Measurements from ENCODE around the gene WDFY4. TPM values are rescaled to one million over a fixed set of nuclear protein-coding genes. Genes with fewer than 3 reads are reported as not detected.

The WDFY4 gene
- polyA plus RNA-seq, 2 of the 4 experiments (the other 2 are of a cell fraction), result not detected

- WGBS (ENCODE audit: missing lambda C conversion rate), result 0% methylated on average over 3 of the region's 4 CpGs
- Histone ChIP-seq H3K4me2 (no peak overlapping the region), H3K4me3 (no peak overlapping the region), H3K4me1 (no peaks in the 10 kb centered on the region), H3K9me3 (no peaks in the 10 kb centered on the region), H3K27ac (no peak overlapping the region)
- no peak for DNase-seq (ENCODE audit: low read depth in 1 of 2, low spot score in 1 of 2)
- ChIA-PET POLR2A (no interaction called here), CTCF (interaction anchor here (1.5 kb wide), 1 partner anchor 20 kb away, joined by 5 read pairs; no protein-coding TSS in a partner anchor)
- TF ChIP-seq BCL3 (IDR thresholded peaks at IDR 0.05) (no peak), RAD21 (conservative IDR thresholded peaks at IDR 0.05 in 1 of 2, IDR thresholded peaks at IDR 0.05 in 1 of 2) (0 out of 5 replicates have a peak, but pooled peaks of 1 of the 2 experiments have one; percentile 13)
- FAIRE-seq, result no peak
- peak in 1 of 2 experiments; percentile 37; a peak in 1 of 6 replicates for ATAC-seq
These were observed 136.4 kb downstream of the WDFY4 start for GRCh38 chr10:48821111-48821510.

- no peaks in the 10 kb centered on the region for H3K9me3 ChIP-seq
- DNase-seq (ENCODE audit: low read depth in 1 of 2, low spot score in 1 of 2), result no peak
- H3K27ac ChIP-seq, result no peak overlapping the region
- ChIA-PET CTCF (interaction anchor here (1.3 to 1.5 kb wide), 2 partner anchors 11 to 20 kb away, joined by 4 to 5 read pairs; no protein-coding TSS in a partner anchor), POLR2A (no interaction called here)
- ATAC-seq, result no peak
- H3K4me3 ChIP-seq, result no peak overlapping the region
- WGBS (ENCODE audit: missing lambda C conversion rate), result 3% methylated on average over 3 of the region's 3 CpGs
- H3K4me1 ChIP-seq, result no peaks in the 10 kb centered on the region
- no peak overlapping the region for H3K4me2 ChIP-seq
- FAIRE-seq, result no peak
- TF ChIP-seq MAZ (IDR thresholded peaks at IDR 0.05; ENCODE audit: borderline replicate concordance, low read depth, low read length) (no peak), TP53 (CRISPR knock-in tag; IDR thresholded peaks at IDR 0.05) (no peak), HOXB5 (CRISPR knock-in tag; IDR thresholded peaks at IDR 0.05) (no peak), HDAC2 (IDR thresholded peaks at IDR 0.05) (no peak), E2F6 (IDR thresholded peaks at IDR 0.05; ENCODE audit: borderline replicate concordance, low read depth) (no peak), ZNF302 (CRISPR knock-in tag; IDR thresholded peaks at IDR 0.05) (no peak), KDM1A (IDR thresholded peaks at IDR 0.05; ENCODE audit: low read depth) (no peak), CEBPB (IDR thresholded peaks at IDR 0.05) (no peak), PBX3 (IDR thresholded peaks at IDR 0.05) (no peak), GATA3 (IDR thresholded peaks at IDR 0.05; ENCODE audit: borderline replicate concordance) (no peak), HEYL (CRISPR knock-in tag; IDR thresholded peaks at IDR 0.05) (no peak), POLR2A (IDR thresholded peaks at IDR 0.05; ENCODE audit: low read length) (no peak), FOSL2 (IDR thresholded peaks at IDR 0.05) (no peak), FOSL2 (CRISPR knock-in tag; IDR thresholded peaks at IDR 0.05) (no peak)
These were observed 137.0 kb downstream of the WDFY4 start for GRCh38 chr10:48821692-48822091.

GRCh38 chr10:48833674-48834073 is 149.0 kb downstream of the WDFY4 start:
- no peak overlapping the region for H3K4me2 ChIP-seq
- no peak for DNase-seq (ENCODE audit: low read depth in 1 of 2, low spot score in 1 of 2)
- ChIA-PET POLR2A (no interaction called here), CTCF (no interaction called here)
- FAIRE-seq, result no peak
- H3K4me1 ChIP-seq, result no peaks in the 10 kb centered on the region
- WGBS (ENCODE audit: missing lambda C conversion rate), result 0% methylated on average over 2 of the region's 2 CpGs
- TF ChIP-seq MAFK (IDR thresholded peaks at IDR 0.05; ENCODE audit: partially characterized antibody) (no peak), ESRRA (IDR thresholded peaks at IDR 0.05; ENCODE audit: borderline replicate concordance, low read length) (no peak), E2F6 (IDR thresholded peaks at IDR 0.05; ENCODE audit: borderline replicate concordance, low read depth) (no peak), CHD2 (IDR thresholded peaks at IDR 0.05; ENCODE audit: low read length, partially characterized antibody) (no peak), CBX2 (IDR thresholded peaks at IDR 0.05; ENCODE audit: borderline replicate concordance, low read depth) (no peak), FOSB (CRISPR knock-in tag; IDR thresholded peaks at IDR 0.05) (no peak), TP53 (CRISPR knock-in tag; IDR thresholded peaks at IDR 0.05) (no peak), FOXS1 (CRISPR knock-in tag; IDR thresholded peaks at IDR 0.05) (no peak), FOSL2 (IDR thresholded peaks at IDR 0.05) (no peak), FOSL2 (CRISPR knock-in tag; IDR thresholded peaks at IDR 0.05) (no peak), RNF2 (IDR thresholded peaks at IDR 0.05; ENCODE audit: borderline replicate concordance, low read depth) (no peak), PBX3 (IDR thresholded peaks at IDR 0.05) (no peak), CTCF (IDR thresholded peaks at IDR 0.05) (no peak), CBX8 (IDR thresholded peaks at IDR 0.05) (no peak), ZSCAN20 (CRISPR knock-in tag; IDR thresholded peaks at IDR 0.05) (no peak)
- no peak for ATAC-seq
- no peaks in the 10 kb centered on the region for H3K9me3 ChIP-seq
- no peak overlapping the region for H3K27ac ChIP-seq
- no peak overlapping the region for H3K4me3 ChIP-seq
